Trophoblast cell (in vitro differentiated cells and primary cell): ENCODE results near the gene IFNL2.
A peak's percentile ranks its signal among the peaks of the same experiment; 100 is the strongest.

ENCODE experiments used
- DNase-seq, 2 donors: peaks; one replicate each; pipeline ENCODE4 v3.0.0-alpha.2; 2016
- H2AFZ ChIP-seq: 2 replicates; pipeline ENCODE4 v1.6.1; 2013; ENCODE audit warnings: low read length, moderate library complexity, mild to moderate bottlenecking; ENCODE audit not compliant: insufficient read depth, poor library complexity
- H2AK5ac ChIP-seq: 2 replicates; pipeline ENCODE4 v1.6.1; 2013; ENCODE audit warnings: mild to moderate bottlenecking, low read length
- H2BK120ac ChIP-seq: 2 replicates; pipeline ENCODE4 v1.6.1; 2013; ENCODE audit warnings: low read length, mild to moderate bottlenecking, moderate library complexity; ENCODE audit not compliant: insufficient read depth, poor library complexity
- H2BK12ac ChIP-seq: 2 replicates; pipeline ENCODE4 v1.6.1; 2013; ENCODE audit warnings: mild to moderate bottlenecking, low read length, moderate library complexity
- H2BK5ac ChIP-seq: 2 replicates; pipeline ENCODE4 v1.6.1; 2013; ENCODE audit warnings: low read length, low read depth, moderate library complexity, mild to moderate bottlenecking; ENCODE audit not compliant: poor library complexity
- H3K14ac ChIP-seq: 2 replicates; pipeline ENCODE4 v1.6.1; 2013; ENCODE audit warnings: mild to moderate bottlenecking, low read length
- H3K18ac ChIP-seq: 2 replicates; pipeline ENCODE4 v1.6.1; 2013; ENCODE audit warnings: mild to moderate bottlenecking, low read length
- H3K23ac ChIP-seq: 2 replicates; pipeline ENCODE4 v1.6.1; 2013; ENCODE audit warnings: low read length
- H3K27ac ChIP-seq: 2 replicates; pipeline ENCODE4 v1.5.1; 2013; ENCODE audit warnings: low read depth, mild to moderate bottlenecking, inconsistent platforms, low read length, moderate library complexity
- H3K27me3 ChIP-seq: 2 replicates; pipeline ENCODE4 v1.6.1; 2013; ENCODE audit warnings: inconsistent platforms, mild to moderate bottlenecking, low read length, moderate library complexity; ENCODE audit not compliant: insufficient read depth
- H3K36me3 ChIP-seq, 2 experiments: 1 replicate in 1 of 2; 2 replicates in 1 of 2; pipeline ENCODE4 v1.6.1; 2013; ENCODE audit warnings: low read length in 2 of 2, mild to moderate bottlenecking in 2 of 2, moderate library complexity in 1 of 2; ENCODE audit not compliant: insufficient read depth in 2 of 2, control insufficient read depth in 1 of 2
- H3K4ac ChIP-seq: 2 replicates; pipeline ENCODE4 v1.6.1; 2013; ENCODE audit warnings: low read depth, mild to moderate bottlenecking, low read length, moderate library complexity
- H3K4me1 ChIP-seq, 2 experiments: 1 replicate in 1 of 2; 2 replicates in 1 of 2; pipeline ENCODE4 v1.6.1; 2013; ENCODE audit warnings: low read length in 2 of 2, mild to moderate bottlenecking in 2 of 2, moderate library complexity in 1 of 2; ENCODE audit not compliant: insufficient read depth in 2 of 2, control insufficient read depth in 1 of 2
- H3K4me2 ChIP-seq: 2 replicates; pipeline ENCODE4 v1.6.1; 2013; ENCODE audit warnings: inconsistent platforms, mild to moderate bottlenecking, low read length, moderate library complexity
- H3K4me3 ChIP-seq: 2 replicates; pipeline ENCODE4 v1.5.1; 2013; ENCODE audit warnings: mild to moderate bottlenecking, low read depth, low read length, inconsistent platforms
- H3K79me1 ChIP-seq: one replicate; pipeline ENCODE4 v1.6.1; 2013; ENCODE audit warnings: low read length
- H3K79me2 ChIP-seq: 2 replicates; pipeline ENCODE4 v1.6.1; 2013; ENCODE audit warnings: low read length, mild to moderate bottlenecking; ENCODE audit not compliant: control insufficient read depth, insufficient read depth, poor library complexity
- H3K9ac ChIP-seq: 2 replicates; pipeline ENCODE4 v1.6.1; 2013; ENCODE audit warnings: mild to moderate bottlenecking, low read length
- H3K9me3 ChIP-seq: 2 replicates; pipeline ENCODE4 v1.6.1; 2013; ENCODE audit warnings: low read depth, mild to moderate bottlenecking, control low read depth, inconsistent platforms, low read length; ENCODE audit not compliant: insufficient read depth
- H4K12ac ChIP-seq: 2 replicates; pipeline ENCODE4 v1.6.1; 2013; ENCODE audit warnings: low read depth, mild to moderate bottlenecking, low read length, moderate library complexity
- H4K8ac ChIP-seq: 2 replicates; pipeline ENCODE4 v1.6.1; 2013; ENCODE audit warnings: low read depth, mild to moderate bottlenecking, low read length, moderate library complexity
- H4K91ac ChIP-seq: one replicate; pipeline ENCODE4 v1.6.1; 2013; ENCODE audit warnings: low read depth, mild to moderate bottlenecking, low read length, moderate library complexity
- WGBS: extraction: QIAGEN DNeasy Blood & Tissue Kit; methylation state at CpG from one replicate; pipeline ENCODE4 v1.1.7; 2013; ENCODE audit warnings: missing lambda C conversion rate; ENCODE audit not compliant: insufficient read length, insufficient coverage; ENCODE audit errors: extremely low coverage; 5-methylcytosine and 5-hydroxymethylcytosine counted together

Gene IFNL2

DNA sequence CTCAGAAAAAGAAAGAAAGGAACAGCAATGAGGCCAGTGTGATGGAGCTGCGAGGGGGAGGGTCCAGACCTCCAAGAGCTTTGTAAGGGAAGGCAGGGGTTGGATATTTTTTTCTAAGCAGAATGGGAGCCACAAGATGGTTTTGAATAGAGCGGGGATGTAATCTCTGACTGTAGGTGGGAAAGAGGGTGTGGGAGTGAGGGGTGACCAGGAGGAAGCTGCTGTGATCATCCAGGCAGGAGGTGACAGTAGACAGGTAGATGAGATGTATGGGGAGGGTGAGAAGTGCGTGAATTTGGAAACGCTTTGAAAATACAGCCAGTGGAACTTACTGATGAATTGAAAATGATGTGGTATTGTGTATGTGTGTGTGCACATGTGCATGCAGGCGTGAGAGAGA lies 7.4 kb downstream of the IFNL2 start:
- Histone ChIP-seq H3K9ac (no peak overlapping the region), H4K91ac (no peak overlapping the region), H3K18ac (no peak overlapping the region), H3K79me1 (no peaks in the 10 kb centered on the region), H3K9me3 (no peaks in the 10 kb centered on the region), H3K23ac (no peak overlapping the region), H3K14ac (no peak overlapping the region), H3K36me3 (no peaks in the 10 kb centered on the region), H2BK12ac (no peak overlapping the region), H4K8ac (no peak overlapping the region), H4K12ac (no peak overlapping the region), H2AK5ac (no peak overlapping the region), H3K4me2 (no peak overlapping the region), H3K4me1 (no peaks in the 10 kb centered on the region), H2BK5ac (no peak overlapping the region), H3K27me3 (peaks cover 2% of the 10 kb centered on the region), H2AFZ (no peak overlapping the region), H2BK120ac (no peak overlapping the region), H3K4ac (no peak overlapping the region), H3K79me2 (no peaks in the 10 kb centered on the region), H3K4me3 (no peak overlapping the region), H3K27ac (no peak overlapping the region)
- WGBS, result no CpG with 5 or more reads among the region's 5 CpGs
- DNase-seq, result no peak

DNA sequence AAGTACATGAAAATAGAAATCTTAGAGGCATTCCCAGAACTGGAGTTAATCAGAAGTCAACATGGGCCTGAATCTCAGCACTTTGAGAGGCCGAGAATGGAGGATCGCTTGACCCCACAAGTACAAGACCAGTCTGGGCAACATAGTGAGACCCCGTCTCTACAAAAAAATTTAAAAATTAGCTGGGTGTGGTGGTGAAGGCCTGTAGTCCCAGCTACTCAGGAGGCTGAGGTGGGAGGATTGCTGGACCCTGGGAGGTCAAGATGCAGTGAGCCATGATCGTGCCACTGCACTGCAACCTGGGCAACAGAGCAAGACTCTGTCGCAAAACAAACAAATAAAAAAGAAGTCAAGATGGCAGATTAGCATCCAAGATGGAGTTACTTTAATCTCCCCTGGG lies 8.5 kb downstream of the IFNL2 start:
- Histone ChIP-seq H2BK120ac (no peak overlapping the region), H3K14ac (no peak overlapping the region), H3K27ac (no peak overlapping the region), H2AFZ (no peak overlapping the region), H2BK12ac (no peak overlapping the region), H3K79me2 (no peaks in the 10 kb centered on the region), H3K23ac (no peak overlapping the region), H3K36me3 (no peaks in the 10 kb centered on the region), H3K18ac (no peak overlapping the region), H3K4me3 (no peak overlapping the region), H3K4ac (no peak overlapping the region), H2BK5ac (no peak overlapping the region), H4K8ac (no peak overlapping the region), H3K27me3 (no peaks in the 10 kb centered on the region), H2AK5ac (no peak overlapping the region), H3K79me1 (no peaks in the 10 kb centered on the region), H3K9me3 (no peaks in the 10 kb centered on the region), H3K9ac (no peak overlapping the region), H4K12ac (no peak overlapping the region), H3K4me2 (no peak overlapping the region), H3K4me1 (no peaks in the 10 kb centered on the region), H4K91ac (no peak overlapping the region)
- no peak for DNase-seq
- no CpG with 5 or more reads among the region's 5 CpGs for WGBS

DNA sequence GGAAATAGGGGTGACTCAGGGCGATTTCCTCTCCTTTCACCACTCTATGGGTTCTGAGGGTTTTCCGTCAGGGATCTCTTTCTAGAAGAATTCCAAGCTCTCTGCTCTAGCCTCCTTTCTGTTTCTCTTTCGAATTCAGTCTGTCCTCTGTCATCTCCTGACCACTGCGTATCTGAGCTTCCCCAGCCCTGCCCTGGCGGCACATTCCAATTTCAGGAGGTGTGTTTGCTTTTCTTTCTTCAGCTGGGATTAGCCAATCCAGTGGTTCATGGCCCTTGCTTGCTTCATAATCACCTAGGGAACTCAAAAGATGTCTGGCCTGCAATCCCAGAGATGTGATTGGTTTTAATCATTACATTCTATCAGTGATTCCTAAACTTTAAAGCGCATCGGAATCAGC lies 9.4 kb downstream of the IFNL2 start:
- no peak overlapping the region for H3K4me3 ChIP-seq
- H2BK120ac ChIP-seq, result no peak overlapping the region
- H3K4ac ChIP-seq, result no peak overlapping the region
- DNase-seq, result peak; percentile 63 to 70
- H3K9ac ChIP-seq, result no peak overlapping the region
- H3K14ac ChIP-seq, result no peak overlapping the region
- no peak overlapping the region for H4K8ac ChIP-seq
- no peak overlapping the region for H4K91ac ChIP-seq
- H3K79me2 ChIP-seq, result no peaks in the 10 kb centered on the region
- H3K9me3 ChIP-seq, result no peaks in the 10 kb centered on the region
- no peak overlapping the region for H4K12ac ChIP-seq
- H3K4me2 ChIP-seq, result no peak overlapping the region
- no CpG with 5 or more reads among the region's 7 CpGs for WGBS
- H2AK5ac ChIP-seq, result no peak overlapping the region
- H3K27me3 ChIP-seq, result no peaks in the 10 kb centered on the region
- H2BK5ac ChIP-seq, result no peak overlapping the region
- H2BK12ac ChIP-seq, result no peak overlapping the region
- no peaks in the 10 kb centered on the region for H3K4me1 ChIP-seq
- H3K23ac ChIP-seq, result no peak overlapping the region
- no peak overlapping the region for H3K27ac ChIP-seq
- H3K36me3 ChIP-seq, result no peaks in the 10 kb centered on the region
- H2AFZ ChIP-seq, result no peak overlapping the region
- H3K18ac ChIP-seq, result no peak overlapping the region
- H3K79me1 ChIP-seq, result no peaks in the 10 kb centered on the region

DNA sequence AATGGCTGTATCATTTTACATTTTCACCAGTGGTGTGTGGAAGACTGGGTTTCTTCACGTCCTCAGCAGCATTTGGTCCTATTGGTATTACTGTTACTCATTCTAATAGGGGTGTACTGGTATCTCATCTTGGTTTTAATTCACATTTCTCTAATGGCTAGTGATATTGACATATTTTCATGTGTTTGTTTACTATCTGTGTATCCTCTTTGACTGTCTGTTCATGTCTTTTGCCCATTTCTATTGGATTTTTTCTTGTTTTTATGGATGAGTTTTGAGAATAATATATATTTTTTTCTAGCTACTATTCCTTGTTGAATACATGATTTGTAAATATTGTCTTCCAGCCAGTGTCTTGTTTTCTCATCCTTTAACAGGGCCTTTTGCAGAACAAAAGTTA lies 13.8 kb downstream of the IFNL2 start:
- no peak overlapping the region for H3K9ac ChIP-seq
- no peak overlapping the region for H3K23ac ChIP-seq
- H3K27me3 ChIP-seq, result no peaks in the 10 kb centered on the region
- H2AFZ ChIP-seq, result no peak overlapping the region
- no peak overlapping the region for H3K4me2 ChIP-seq
- no peaks in the 10 kb centered on the region for H3K79me2 ChIP-seq
- H2BK12ac ChIP-seq, result no peak overlapping the region
- H2BK120ac ChIP-seq, result no peak overlapping the region
- no peak overlapping the region for H4K91ac ChIP-seq
- H3K79me1 ChIP-seq, result no peaks in the 10 kb centered on the region
- no peak overlapping the region for H3K4me3 ChIP-seq
- H3K18ac ChIP-seq, result no peak overlapping the region
- H3K36me3 ChIP-seq, result no peaks in the 10 kb centered on the region
- no peak overlapping the region for H3K4ac ChIP-seq
- H4K8ac ChIP-seq, result no peak overlapping the region
- H3K4me1 ChIP-seq, result no peaks in the 10 kb centered on the region
- no CpG with 5 or more reads among the region's 1 CpG for WGBS
- no peak overlapping the region for H3K27ac ChIP-seq
- no peak for DNase-seq
- no peaks in the 10 kb centered on the region for H3K9me3 ChIP-seq
- H3K14ac ChIP-seq, result no peak overlapping the region
- no peak overlapping the region for H2BK5ac ChIP-seq
- no peak overlapping the region for H2AK5ac ChIP-seq
- no peak overlapping the region for H4K12ac ChIP-seq
